ENCODE data around the gene ALDOB.
A peak's percentile ranks its signal among the peaks of the same experiment; 100 is the strongest.

Gene ALDOB

DNA sequence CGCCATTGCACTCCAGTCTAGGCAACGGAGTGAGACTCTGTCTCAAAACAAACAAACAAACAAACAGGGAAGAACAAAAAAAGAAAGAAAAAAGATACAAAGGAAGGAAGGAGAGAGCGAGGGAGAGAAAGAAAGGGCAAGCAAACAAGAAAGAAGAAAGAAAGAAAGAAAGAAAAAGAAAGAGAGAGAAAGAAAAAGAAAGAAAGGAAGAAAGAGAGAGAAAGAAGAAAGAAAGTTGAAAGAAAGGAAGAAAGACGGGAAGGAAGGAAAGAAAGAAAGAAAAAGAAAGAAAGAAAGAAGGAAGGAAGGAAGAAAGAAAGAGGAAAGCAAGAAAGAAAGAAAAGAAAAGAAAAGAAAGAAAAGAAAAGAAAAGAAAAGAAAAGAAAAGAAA lies 13.1 kb upstream of the ALDOB start:
- no peaks in the 10 kb centered on the region for H3K9me3 ChIP-seq (ENCODE audit: control insufficient read depth, low read length)
- H3K4me1 ChIP-seq, result no peaks in the 10 kb centered on the region
- H3K9ac ChIP-seq, result no peak overlapping the region
- H3K4me3 ChIP-seq (ENCODE audit: low read depth, low read length), result peak overlapping the region; percentile 71
- H3K27ac ChIP-seq, result no peak overlapping the region
- no peaks in the 10 kb centered on the region for H3K27me3 ChIP-seq (ENCODE audit: control insufficient read depth, insufficient read depth, low read length)
- peak overlapping the region; percentile 84 for H3K4me2 ChIP-seq (ENCODE audit: low read length)
- H2AFZ ChIP-seq, result no peak overlapping the region
- TF ChIP-seq, protein P1, sequence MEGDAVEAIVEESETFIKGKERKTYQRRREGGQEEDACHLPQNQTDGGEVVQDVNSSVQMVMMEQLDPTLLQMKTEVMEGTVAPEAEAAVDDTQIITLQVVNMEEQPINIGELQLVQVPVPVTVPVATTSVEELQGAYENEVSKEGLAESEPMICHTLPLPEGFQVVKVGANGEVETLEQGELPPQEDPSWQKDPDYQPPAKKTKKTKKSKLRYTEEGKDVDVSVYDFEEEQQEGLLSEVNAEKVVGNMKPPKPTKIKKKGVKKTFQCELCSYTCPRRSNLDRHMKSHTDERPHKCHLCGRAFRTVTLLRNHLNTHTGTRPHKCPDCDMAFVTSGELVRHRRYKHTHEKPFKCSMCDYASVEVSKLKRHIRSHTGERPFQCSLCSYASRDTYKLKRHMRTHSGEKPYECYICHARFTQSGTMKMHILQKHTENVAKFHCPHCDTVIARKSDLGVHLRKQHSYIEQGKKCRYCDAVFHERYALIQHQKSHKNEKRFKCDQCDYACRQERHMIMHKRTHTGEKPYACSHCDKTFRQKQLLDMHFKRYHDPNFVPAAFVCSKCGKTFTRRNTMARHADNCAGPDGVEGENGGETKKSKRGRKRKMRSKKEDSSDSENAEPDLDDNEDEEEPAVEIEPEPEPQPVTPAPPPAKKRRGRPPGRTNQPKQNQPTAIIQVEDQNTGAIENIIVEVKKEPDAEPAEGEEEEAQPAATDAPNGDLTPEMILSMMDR (IDR thresholded peaks at IDR 0.05), result no peak
- no peaks in the 10 kb centered on the region for H3K36me3 ChIP-seq (ENCODE audit: control insufficient read depth, insufficient read depth, low read length)
- H3K79me2 ChIP-seq, result no peaks in the 10 kb centered on the region

DNA sequence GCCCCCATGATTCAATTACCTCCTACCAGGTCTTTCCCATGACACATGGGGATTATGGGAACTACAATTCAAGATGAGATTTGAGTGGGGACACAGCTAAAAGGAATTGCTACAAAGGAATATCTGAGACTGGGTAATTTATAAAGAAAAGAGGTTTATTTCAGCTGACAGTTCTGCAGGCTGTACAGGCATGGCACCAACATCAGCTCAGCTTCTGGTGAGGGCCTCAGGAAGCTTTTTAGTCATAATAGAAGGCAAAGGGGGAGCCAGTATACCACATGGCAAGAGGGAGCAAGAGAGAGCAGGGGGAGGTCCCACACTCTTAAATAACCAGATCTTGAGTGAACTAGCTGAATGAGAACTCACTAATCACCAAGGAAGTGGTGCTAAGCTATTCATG lies 11.2 kb upstream of the ALDOB start:
- no peak overlapping the region for H2AFZ ChIP-seq
- no peaks in the 10 kb centered on the region for H3K4me1 ChIP-seq
- no peaks in the 10 kb centered on the region for H3K27me3 ChIP-seq (ENCODE audit: control insufficient read depth, insufficient read depth, low read length)
- H3K36me3 ChIP-seq (ENCODE audit: control insufficient read depth, insufficient read depth, low read length), result no peaks in the 10 kb centered on the region
- no peak overlapping the region for H3K27ac ChIP-seq
- no peaks in the 10 kb centered on the region for H3K79me2 ChIP-seq
- no peak overlapping the region for H3K9ac ChIP-seq
- TF ChIP-seq, protein P1 (IDR thresholded peaks at IDR 0.05), result no peak
- H3K9me3 ChIP-seq (ENCODE audit: control insufficient read depth, low read length), result no peaks in the 10 kb centered on the region
- H3K4me2 ChIP-seq (ENCODE audit: low read length), result no peak overlapping the region
- no peak overlapping the region for H3K4me3 ChIP-seq (ENCODE audit: low read depth, low read length)

- Histone ChIP-seq H2AFZ (no peak overlapping the region), H3K36me3 (ENCODE audit: control insufficient read depth, insufficient read depth, low read length) (no peaks in the 10 kb centered on the region), H3K9ac (no peak overlapping the region), H3K4me2 (ENCODE audit: low read length) (no peak overlapping the region), H3K27me3 (ENCODE audit: control insufficient read depth, insufficient read depth, low read length) (no peaks in the 10 kb centered on the region), H3K79me2 (no peaks in the 10 kb centered on the region), H3K4me3 (ENCODE audit: low read depth, low read length) (no peak overlapping the region), H3K27ac (no peak overlapping the region), H3K4me1 (no peaks in the 10 kb centered on the region), H3K9me3 (ENCODE audit: control insufficient read depth, low read length) (no peaks in the 10 kb centered on the region)
- TF ChIP-seq, protein P1 (IDR thresholded peaks at IDR 0.05), result no peak
These were observed 9.9 kb upstream of the ALDOB start for GRCh38 chr9:101445353-101446029.

DNA sequence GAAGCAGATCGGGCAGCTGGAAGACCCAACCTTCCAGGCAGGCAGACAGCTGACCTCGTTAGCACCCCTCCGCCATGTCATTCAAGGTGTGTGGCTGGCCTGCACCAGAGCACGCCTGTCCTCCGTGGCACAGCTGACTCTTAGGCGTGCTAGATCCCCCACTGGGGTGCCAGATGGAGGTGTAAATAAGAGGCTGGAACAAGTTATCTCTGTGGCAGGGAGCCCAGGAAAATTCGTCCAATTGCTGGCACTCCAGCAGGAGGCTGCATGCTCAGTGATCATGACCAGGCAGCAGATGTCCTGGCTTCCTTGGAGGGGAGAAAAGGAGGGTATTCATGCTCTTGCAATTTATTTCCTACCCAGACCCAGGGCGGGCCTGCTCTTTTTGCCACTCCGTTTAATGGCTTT lies 7.8 kb upstream of the ALDOB start:
- H3K4me2 ChIP-seq (ENCODE audit: low read length), result no peak overlapping the region
- H3K4me1 ChIP-seq, result no peaks in the 10 kb centered on the region
- H3K27ac ChIP-seq, result no peak overlapping the region
- no peaks in the 10 kb centered on the region for H3K79me2 ChIP-seq
- H3K27me3 ChIP-seq (ENCODE audit: control insufficient read depth, insufficient read depth, low read length), result no peaks in the 10 kb centered on the region
- H3K36me3 ChIP-seq (ENCODE audit: control insufficient read depth, insufficient read depth, low read length), result no peaks in the 10 kb centered on the region
- no peak overlapping the region for H3K9ac ChIP-seq
- H3K4me3 ChIP-seq (ENCODE audit: low read depth, low read length), result no peak overlapping the region
- TF ChIP-seq, protein P1 (IDR thresholded peaks at IDR 0.05), result no peak
- no peaks in the 10 kb centered on the region for H3K9me3 ChIP-seq (ENCODE audit: control insufficient read depth, low read length)
- no peak overlapping the region for H2AFZ ChIP-seq

- Histone ChIP-seq H3K4me1 (no peaks in the 10 kb centered on the region), H3K36me3 (ENCODE audit: control insufficient read depth, insufficient read depth, low read length) (no peaks in the 10 kb centered on the region), H3K4me2 (ENCODE audit: low read length) (no peak overlapping the region), H3K4me3 (ENCODE audit: low read depth, low read length) (no peak overlapping the region), H3K27ac (no peak overlapping the region), H2AFZ (no peak overlapping the region), H3K9me3 (ENCODE audit: control insufficient read depth, low read length) (no peaks in the 10 kb centered on the region), H3K79me2 (no peaks in the 10 kb centered on the region), H3K9ac (no peak overlapping the region), H3K27me3 (ENCODE audit: control insufficient read depth, insufficient read depth, low read length) (no peaks in the 10 kb centered on the region)
- TF ChIP-seq, protein P1 (IDR thresholded peaks at IDR 0.05), result no peak
These were observed 7.2 kb upstream of the ALDOB start for GRCh38 chr9:101442736-101443135.

Measured in parathyroid adenoma (tissue), 2 donors.